GM19328 (cell line): Measurements from ENCODE around the gene TMEM141.
"Not testable (repeated sequence)": the region's sequence is repeated elsewhere in the genome, so short reads cannot be mapped to it uniquely, and the experiment has no call there.

ENCODE experiments used
- ATAC-seq: cut with Tn5 transposase; IDR thresholded peaks from one replicate; pipeline ENCODE4 v1.9.1; 2021; ENCODE audit warnings: mild to moderate bottlenecking, moderate library complexity; ENCODE audit not compliant: unreplicated experiment

The TMEM141 gene

GRCh38 chr9:136831002-136831719 lies 40.0 kb downstream of the TMEM141 start:
- no peak for ATAC-seq

DNA sequence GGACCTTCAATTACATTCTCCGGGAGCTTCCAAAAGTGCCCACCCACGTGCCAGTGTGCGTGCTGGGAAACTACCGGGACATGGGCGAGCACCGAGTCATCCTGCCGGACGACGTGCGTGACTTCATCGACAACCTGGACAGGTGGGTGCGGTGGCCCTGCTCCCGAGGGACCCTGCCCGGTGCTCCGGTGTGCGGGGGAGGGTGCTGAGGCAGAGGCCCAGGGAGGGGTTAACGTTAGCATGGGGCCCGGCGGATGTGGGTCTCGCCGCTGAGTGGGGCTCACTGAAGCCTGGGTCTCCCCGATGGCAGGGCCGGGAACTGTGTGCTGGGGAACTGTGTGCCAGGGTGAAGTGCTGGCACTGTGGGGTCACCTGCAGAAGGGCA lies 40.6 kb downstream of the TMEM141 start:
- ATAC-seq, result no peak

DNA sequence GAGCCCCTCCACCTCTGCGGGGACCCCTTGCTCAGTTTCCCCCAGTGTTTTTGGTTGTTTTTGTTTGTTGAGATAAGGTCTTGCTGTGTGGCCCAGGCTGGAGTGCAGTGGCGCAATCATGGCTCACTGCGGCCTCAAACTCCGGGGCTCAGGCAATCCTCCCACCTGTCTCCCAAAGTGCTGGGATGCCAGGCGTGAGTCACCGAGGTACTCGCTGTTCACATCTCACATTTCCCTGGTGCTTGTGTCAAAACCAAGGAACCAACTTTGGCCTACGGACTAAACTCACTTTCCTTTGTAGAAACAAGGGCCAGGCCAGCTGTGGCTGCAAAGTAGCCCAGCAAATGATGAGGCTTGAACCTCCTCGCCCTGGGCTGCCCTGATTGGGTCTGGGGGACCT lies 41.4 kb downstream of the TMEM141 start:
- ATAC-seq, result no peak

DNA sequence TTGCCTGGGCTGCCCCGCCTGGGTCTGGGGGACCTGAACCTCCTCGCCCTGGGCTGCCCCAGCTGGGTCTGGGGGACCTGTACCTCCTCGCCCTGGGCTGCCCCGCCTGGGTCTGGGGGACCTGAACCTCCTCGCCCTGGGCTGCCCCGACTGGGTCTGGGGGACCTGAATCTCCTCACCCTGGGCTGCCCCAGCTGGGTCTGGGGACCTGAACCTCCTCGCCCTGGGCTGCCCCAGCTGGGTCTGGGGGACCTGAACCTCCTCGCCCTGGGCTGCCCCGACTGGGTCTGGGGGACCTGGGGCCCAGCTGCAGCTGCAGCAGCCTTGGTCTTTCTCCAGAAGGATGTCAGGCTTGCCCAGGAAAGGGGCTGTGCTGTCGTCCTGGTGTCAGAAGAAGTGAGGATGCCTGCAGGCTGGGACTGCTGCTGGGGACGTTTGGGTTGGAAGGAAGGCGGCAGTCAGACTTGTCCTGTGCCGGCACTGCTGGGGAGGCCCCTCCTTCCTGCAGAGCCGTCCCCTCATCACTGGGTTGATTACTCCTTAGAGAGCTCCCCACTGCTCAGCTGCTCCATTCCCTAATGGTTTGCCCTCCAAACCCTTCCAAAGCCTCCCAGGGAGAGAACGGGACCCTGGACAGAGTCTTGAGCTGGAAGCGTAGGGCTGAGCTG lies 42.4 kb downstream of the TMEM141 start:
- ATAC-seq, result not testable (repeated sequence)

- no peak for ATAC-seq
Observed at GRCh38 chr9:136835162-136835931, 44.2 kb downstream of the TMEM141 start.

- ATAC-seq, result no peak
Observed at GRCh38 chr9:136835932-136836904, 45.1 kb downstream of the TMEM141 start.

GRCh38 chr9:136837146-136837855 lies 46.2 kb downstream of the TMEM141 start:
- no peak for ATAC-seq

DNA sequence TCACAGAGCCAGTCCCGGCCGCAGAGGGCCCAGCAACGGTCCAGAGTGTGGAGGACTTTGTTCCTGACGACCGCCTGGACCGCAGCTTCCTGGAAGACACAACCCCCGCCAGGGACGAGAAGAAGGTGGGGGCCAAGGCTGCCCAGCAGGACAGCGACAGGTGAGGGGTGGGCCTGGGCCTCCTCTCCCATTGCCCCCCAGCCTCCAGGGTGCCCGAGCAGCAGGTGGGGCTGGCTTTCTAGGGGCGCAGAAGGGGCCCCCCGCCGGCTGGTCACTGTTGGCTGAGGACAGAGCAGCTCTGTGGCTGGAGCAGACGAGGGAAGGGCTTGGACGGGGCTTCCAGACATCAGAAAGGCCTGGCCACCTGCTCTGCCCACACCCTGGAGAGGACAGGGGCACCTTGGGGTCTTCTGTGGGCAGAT lies 46.7 kb downstream of the TMEM141 start:
- not testable (repeated sequence) for ATAC-seq

GRCh38 chr9:136838314-136839228 lies 47.4 kb downstream of the TMEM141 start:
- ATAC-seq, result no peak

DNA sequence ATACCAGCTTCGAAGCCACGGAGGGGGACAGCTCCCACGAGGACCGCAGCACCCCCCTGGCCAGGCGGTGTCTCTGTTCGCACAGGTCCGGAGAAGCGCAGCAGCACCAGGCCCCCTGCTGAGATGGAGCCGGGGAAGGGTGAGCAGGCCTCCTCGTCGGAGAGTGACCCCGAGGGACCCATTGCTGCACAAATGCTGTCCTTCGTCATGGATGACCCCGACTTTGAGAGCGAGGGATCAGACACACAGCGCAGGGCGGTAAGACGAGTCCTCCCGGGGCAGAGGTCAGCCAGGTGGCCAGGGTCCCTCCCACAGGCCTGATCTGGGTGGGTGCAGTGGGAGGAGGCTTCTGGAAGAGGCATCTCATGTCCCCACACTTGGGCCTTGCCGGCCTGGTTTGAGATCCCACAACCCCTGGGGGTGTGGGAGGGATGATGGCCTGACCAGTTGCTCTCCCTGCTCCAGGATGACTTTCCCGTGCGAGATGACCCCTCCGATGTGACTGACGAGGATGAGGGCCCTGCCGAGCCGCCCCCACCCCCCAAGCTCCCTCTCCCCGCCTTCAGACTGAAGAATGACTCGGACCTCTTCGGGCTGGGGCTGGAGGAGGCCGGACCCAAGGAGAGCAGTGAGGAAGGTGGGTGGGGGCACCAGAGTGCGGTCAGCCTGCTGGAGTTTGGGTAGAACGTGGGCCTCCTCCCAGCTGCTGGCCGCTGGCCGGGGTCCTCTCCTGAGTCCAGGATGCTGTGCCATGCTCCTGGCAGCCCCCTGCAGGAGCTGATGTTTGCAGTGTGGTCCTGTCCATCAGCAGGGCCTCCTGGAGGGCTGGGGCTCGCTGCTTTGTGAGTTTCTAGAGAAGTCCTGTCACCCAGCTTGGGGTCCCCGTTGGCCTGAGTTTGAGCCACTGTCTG lies 48.3 kb downstream of the TMEM141 start:
- ATAC-seq, result no peak

DNA sequence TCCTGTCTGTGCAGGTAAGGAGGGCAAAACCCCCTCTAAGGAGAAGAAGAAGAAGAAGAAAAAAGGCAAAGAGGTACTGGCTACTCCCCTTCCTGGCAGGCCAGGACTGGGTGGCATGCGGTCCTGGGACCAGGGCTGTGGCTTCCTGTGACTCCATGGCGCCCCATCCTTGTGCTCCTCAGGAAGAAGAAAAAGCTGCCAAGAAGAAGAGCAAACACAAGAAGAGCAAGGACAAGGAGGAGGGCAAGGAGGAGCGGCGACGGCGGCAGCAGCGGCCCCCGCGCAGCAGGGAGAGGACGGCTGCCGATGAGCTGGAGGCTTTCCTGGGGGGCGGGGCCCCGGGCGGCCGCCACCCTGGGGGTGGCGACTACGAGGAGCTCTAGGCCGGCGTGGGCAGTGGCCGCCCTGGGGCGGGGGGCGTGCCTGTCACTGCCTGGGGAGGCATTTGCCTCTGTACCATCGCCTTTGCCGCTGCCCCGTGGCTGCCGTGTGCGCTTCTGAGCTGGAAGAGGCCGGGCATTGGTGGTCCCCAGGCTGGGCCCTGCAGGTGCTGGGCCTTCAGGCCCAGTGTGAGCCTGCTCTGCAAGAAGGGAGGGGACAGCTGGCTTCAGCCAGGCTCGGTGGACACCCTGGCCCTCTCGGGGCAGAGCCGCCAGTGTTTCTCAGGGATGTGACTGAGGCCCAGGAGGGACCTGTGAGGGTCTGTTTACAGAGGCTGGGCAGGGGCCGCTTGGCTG lies 49.2 kb downstream of the TMEM141 start:
- ATAC-seq, result no peak

GRCh38 chr9:136840877-136841645 lies 49.9 kb downstream of the TMEM141 start:
- no peak for ATAC-seq

GRCh38 chr9:136841646-136842379 lies 50.7 kb downstream of the TMEM141 start:
- ATAC-seq, result not testable (repeated sequence)

GRCh38 chr9:136842380-136842948 lies 51.3 kb downstream of the TMEM141 start, which contains the start of gene AJM1:
AJM1 (plus strand) TSS chr9:136842478; CDS start chr9:136844415, 1,937 bp downstream.
- ATAC-seq, result peak; percentile 69
